Panc1 (cell line): ENCODE measurements around the gene TSC22D1. TPM values are rescaled to one million over a fixed set of nuclear protein-coding genes. Genes with fewer than 3 reads are reported as not detected.

Source experiments
- ATAC-seq: fragments of 200-7000 bp; cut with Tn5 transposase; 2 replicates; pipeline ENCODE4 v1.9.1; 2020; ENCODE audit warnings: mild to moderate bottlenecking, moderate library complexity
- BruUV-seq: library from RNA; stranded (reverse); fragments of 400-500 nt; replicated peaks from 2 replicates; lab custom pipeline; 2021; lab: Mats Ljungman, UMichigan
- CTCF ChIA-PET: fragments of 300-600 bp; sonication (Branson Sonifier 250); formaldehyde crosslinking; loops from one replicate; lab custom pipeline; 2022; ENCODE audit warnings: antibody characterized with exemption; lab: Charles Lee
- POLR2A ChIA-PET: fragments of 300-600 bp; sonication (Branson Sonifier 250); formaldehyde crosslinking; loops from one replicate; lab custom pipeline; 2022; ENCODE audit warnings: antibody characterized with exemption; lab: Charles Lee
- DNase-seq: peaks from one replicate; pipeline ENCODE4 v3.0.0-alpha.2; 2010; ENCODE audit warnings: low read depth, low spot score
- H3K27ac ChIP-seq: 2 replicates; pipeline ENCODE4 v1.5.1; 2011; ENCODE audit warnings: mild to moderate bottlenecking, low read length, inconsistent platforms
- H3K27me3 ChIP-seq: fragments of 200-500 bp; sonication (Bioruptor generic); 2 replicates; pipeline ENCODE4 v1.6.0; 2014; ENCODE audit warnings: low read length, inconsistent platforms; ENCODE audit not compliant: control insufficient read depth, insufficient read depth
- H3K36me3 ChIP-seq: fragments of 200-500 bp; sonication (Bioruptor generic); 2 replicates; pipeline ENCODE4 v1.5.1; 2014; ENCODE audit warnings: inconsistent platforms, mild to moderate bottlenecking, low read length, moderate library complexity; ENCODE audit not compliant: control insufficient read depth, insufficient read depth
- H3K4me1 ChIP-seq: 2 replicates; pipeline ENCODE4 v1.5.1; 2011; ENCODE audit warnings: inconsistent platforms, mild to moderate bottlenecking, low read length, moderate library complexity; ENCODE audit not compliant: control insufficient read depth, insufficient read depth
- H3K4me3 ChIP-seq, 2 experiments: 2 replicates each; pipeline ENCODE4 v1.5.1; 2011 to 2012; ENCODE audit warnings: low read depth in 2 of 2, low read length in 2 of 2, mild to moderate bottlenecking in 2 of 2, inconsistent platforms in 1 of 2, moderate library complexity in 1 of 2
- H3K9me3 ChIP-seq: fragments of 200-500 bp; sonication (Bioruptor generic); 2 replicates; pipeline ENCODE4 v1.5.1; 2014; ENCODE audit warnings: low read depth, mild to moderate bottlenecking, inconsistent platforms, low read length, moderate library complexity; ENCODE audit not compliant: control insufficient read depth, insufficient read depth
- CTCF ChIP-seq: fragments of 450-650 bp; IDR thresholded peaks from 2 replicates; pipeline ENCODE4 v1.5.1; 2017; ENCODE audit warnings: mild to moderate bottlenecking
- POLR2AphosphoS5 ChIP-seq: IDR thresholded peaks from 2 replicates; pipeline ENCODE4 v1.6.1; 2012; ENCODE audit warnings: mild to moderate bottlenecking, low read depth, low read length, moderate library complexity
- SIN3A ChIP-seq: IDR thresholded peaks from 2 replicates; pipeline ENCODE4 v1.6.1; 2012; ENCODE audit warnings: low read depth, mild to moderate bottlenecking, low read length, moderate library complexity, borderline replicate concordance; ENCODE audit not compliant: insufficient read depth
- TCF7L2 ChIP-seq: IDR thresholded peaks from 2 replicates; pipeline ENCODE4 v1.6.1; 2011; ENCODE audit warnings: mild to moderate bottlenecking, low read depth, low read length, inconsistent platforms
- in situ Hi-C: cut with HindIII; loops from 2 replicates; pipeline ENCODE4 v1.10.0; 2016; ENCODE audit warnings: low sequenced_read_pairs, low pct_unique_long_range_greater_than_20kb
- intact Hi-C: fragments of 100-400 bp; cut with micrococcal nuclease; formaldehyde crosslinking; loops from one replicate; pipeline ENCODE4 v1.10.0; 2022; ENCODE audit not compliant: unreplicated experiment
- total RNA-seq: library from RNA; stranded (reverse); gene quantifications from one replicate; pipeline ENCODE4 v1.2.1, GENCODE V29; 2021; ENCODE audit not compliant: unreplicated experiment
- TF ChIP-seq, protein P1 (sequence below), 2 experiments: IDR thresholded peaks; 2 replicates each; pipeline ENCODE4 v1.6.1; 2011 to 2012; ENCODE audit warnings: low read depth in 2 of 2, control low read depth in 1 of 2, low read length in 1 of 2, mild to moderate bottlenecking in 1 of 2, moderate library complexity in 1 of 2; ENCODE audit not compliant: insufficient read depth in 1 of 2

The TSC22D1 gene
- total RNA-seq, 1 experiment from 2014 or later = 31.8 TPM

DNA sequence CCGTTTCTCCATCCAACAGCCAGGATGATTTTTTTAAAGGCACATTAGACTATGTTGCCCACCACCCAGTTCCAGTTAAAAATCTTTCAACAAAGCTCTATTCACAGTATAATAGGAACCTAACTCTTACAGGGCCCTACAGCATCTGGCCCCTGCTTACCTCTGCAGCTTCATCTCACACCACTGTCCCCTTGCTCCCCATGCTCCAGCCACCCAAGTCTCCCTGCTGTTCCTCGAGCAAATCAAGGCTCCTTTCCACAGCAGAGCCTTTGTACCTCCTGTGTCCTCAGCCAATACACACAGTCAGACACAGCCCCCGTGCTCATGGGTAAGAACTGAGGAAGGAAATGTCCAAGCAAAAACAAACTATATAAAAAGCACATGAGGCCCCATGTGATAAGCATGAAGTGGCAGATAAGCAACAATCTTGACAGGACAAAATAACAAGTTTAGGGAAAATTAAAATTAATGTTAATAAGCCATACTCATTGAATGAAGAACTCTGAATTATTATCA is 67.5 kb downstream of the TSC22D1 start:
- Histone ChIP-seq H3K4me1 (no peaks in the 10 kb centered on the region), H3K27ac (no peak overlapping the region), H3K27me3 (no peaks in the 10 kb centered on the region), H3K9me3 (no peaks in the 10 kb centered on the region), H3K36me3 (no peaks in the 10 kb centered on the region), H3K4me3 (no peak overlapping the region)
- BruUV-seq = no TSS peak
- no peak for DNase-seq
- POLR2A ChIA-PET = no interaction called here
- in situ Hi-C loops = no loop called here
- intact Hi-C loops = no loop called here
- CTCF ChIA-PET = no interaction called here
- no peak for TF ChIP-seq CTCF
- no peak for TF ChIP-seq SIN3A
- TF ChIP-seq POLR2AphosphoS5 = no peak
- no peak for TF ChIP-seq TCF7L2
- TF ChIP-seq, protein P1, sequence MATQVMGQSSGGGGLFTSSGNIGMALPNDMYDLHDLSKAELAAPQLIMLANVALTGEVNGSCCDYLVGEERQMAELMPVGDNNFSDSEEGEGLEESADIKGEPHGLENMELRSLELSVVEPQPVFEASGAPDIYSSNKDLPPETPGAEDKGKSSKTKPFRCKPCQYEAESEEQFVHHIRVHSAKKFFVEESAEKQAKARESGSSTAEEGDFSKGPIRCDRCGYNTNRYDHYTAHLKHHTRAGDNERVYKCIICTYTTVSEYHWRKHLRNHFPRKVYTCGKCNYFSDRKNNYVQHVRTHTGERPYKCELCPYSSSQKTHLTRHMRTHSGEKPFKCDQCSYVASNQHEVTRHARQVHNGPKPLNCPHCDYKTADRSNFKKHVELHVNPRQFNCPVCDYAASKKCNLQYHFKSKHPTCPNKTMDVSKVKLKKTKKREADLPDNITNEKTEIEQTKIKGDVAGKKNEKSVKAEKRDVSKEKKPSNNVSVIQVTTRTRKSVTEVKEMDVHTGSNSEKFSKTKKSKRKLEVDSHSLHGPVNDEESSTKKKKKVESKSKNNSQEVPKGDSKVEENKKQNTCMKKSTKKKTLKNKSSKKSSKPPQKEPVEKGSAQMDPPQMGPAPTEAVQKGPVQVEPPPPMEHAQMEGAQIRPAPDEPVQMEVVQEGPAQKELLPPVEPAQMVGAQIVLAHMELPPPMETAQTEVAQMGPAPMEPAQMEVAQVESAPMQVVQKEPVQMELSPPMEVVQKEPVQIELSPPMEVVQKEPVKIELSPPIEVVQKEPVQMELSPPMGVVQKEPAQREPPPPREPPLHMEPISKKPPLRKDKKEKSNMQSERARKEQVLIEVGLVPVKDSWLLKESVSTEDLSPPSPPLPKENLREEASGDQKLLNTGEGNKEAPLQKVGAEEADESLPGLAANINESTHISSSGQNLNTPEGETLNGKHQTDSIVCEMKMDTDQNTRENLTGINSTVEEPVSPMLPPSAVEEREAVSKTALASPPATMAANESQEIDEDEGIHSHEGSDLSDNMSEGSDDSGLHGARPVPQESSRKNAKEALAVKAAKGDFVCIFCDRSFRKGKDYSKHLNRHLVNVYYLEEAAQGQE (IDR thresholded peaks at IDR 0.05; ENCODE audit: insufficient read depth in 1 of 2, low read depth in 2 of 2, low read length in 1 of 2) = no peak
- no peak for ATAC-seq

GRCh38 chr13:44507639-44508038 is 68.5 kb downstream of the TSC22D1 start:
- CTCF ChIA-PET = no interaction called here
- Histone ChIP-seq H3K27ac (no peak overlapping the region), H3K9me3 (no peaks in the 10 kb centered on the region), H3K36me3 (no peaks in the 10 kb centered on the region), H3K4me3 (no peak overlapping the region), H3K27me3 (no peaks in the 10 kb centered on the region), H3K4me1 (no peaks in the 10 kb centered on the region)
- no peak for DNase-seq
- intact Hi-C loops (no loop called here), in situ Hi-C loops (no loop called here)
- POLR2A ChIA-PET = no interaction called here
- TF ChIP-seq SIN3A (no peak), CTCF (no peak), TCF7L2 (no peak)
- BruUV-seq = no TSS peak
- no peak for ATAC-seq
